22Rv1 (cell line): ENCODE data around the gene PDGFA.

Source experiments
- ZFX ChIP-seq: fragments of 450-650 bp; IDR thresholded peaks from 2 replicates; pipeline ENCODE4 v1.6.1; 2017; ENCODE audit warnings: antibody characterized with exemption, borderline replicate concordance
- TF ChIP-seq, protein P1 (sequence below): fragments of 450-650 bp; IDR thresholded peaks from 2 replicates; pipeline ENCODE4 v1.5.1; 2017; ENCODE audit warnings: mild to moderate bottlenecking

DNA sequence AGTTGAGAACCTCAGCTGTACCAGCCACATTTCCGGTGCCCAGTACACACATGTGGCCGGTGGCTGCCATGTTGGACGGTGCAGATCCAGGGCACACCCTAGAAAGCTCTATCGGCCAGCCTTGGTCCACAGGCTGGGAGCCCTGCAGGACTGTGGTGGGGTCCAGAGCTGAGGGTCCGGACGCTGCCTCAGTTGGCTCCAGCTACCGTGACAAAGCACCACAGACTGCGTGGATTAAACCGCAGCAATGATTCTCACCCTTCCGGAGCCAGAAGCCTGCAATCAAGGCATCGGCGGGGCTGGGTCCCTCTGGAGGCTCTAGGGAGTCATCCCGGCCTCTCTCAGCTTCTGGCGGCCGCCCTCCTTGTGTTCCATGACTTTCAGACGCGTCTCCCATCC lies 50.1 kb downstream of the PDGFA start:
- TF ChIP-seq, protein P1, sequence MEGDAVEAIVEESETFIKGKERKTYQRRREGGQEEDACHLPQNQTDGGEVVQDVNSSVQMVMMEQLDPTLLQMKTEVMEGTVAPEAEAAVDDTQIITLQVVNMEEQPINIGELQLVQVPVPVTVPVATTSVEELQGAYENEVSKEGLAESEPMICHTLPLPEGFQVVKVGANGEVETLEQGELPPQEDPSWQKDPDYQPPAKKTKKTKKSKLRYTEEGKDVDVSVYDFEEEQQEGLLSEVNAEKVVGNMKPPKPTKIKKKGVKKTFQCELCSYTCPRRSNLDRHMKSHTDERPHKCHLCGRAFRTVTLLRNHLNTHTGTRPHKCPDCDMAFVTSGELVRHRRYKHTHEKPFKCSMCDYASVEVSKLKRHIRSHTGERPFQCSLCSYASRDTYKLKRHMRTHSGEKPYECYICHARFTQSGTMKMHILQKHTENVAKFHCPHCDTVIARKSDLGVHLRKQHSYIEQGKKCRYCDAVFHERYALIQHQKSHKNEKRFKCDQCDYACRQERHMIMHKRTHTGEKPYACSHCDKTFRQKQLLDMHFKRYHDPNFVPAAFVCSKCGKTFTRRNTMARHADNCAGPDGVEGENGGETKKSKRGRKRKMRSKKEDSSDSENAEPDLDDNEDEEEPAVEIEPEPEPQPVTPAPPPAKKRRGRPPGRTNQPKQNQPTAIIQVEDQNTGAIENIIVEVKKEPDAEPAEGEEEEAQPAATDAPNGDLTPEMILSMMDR, result no peak
- TF ChIP-seq ZFX, result no peak
